Muscle layer of duodenum (tissue), 2 donors: ENCODE results near the gene LRRC72.
"Not testable (repeated sequence)": the region's sequence is repeated elsewhere in the genome, so short reads cannot be mapped to it uniquely, and the experiment has no call there.

Source experiments
- H3K27ac ChIP-seq: one replicate; pipeline ENCODE4 v1.7.0; 2013; ENCODE audit warnings: mild to moderate bottlenecking, low read length
- H3K27me3 ChIP-seq: one replicate; pipeline ENCODE4 v1.7.0; 2013; ENCODE audit warnings: low read depth, mild to moderate bottlenecking, control low read depth, low read length
- H3K36me3 ChIP-seq, 2 donors: one replicate each; pipeline ENCODE4 v1.7.0; 2013; ENCODE audit warnings: low read length in 2 of 2, control low read depth in 1 of 2, mild to moderate bottlenecking in 1 of 2; ENCODE audit not compliant: insufficient read depth in 2 of 2, control insufficient read depth in 1 of 2
- H3K4me1 ChIP-seq, 2 donors: one replicate each; pipeline ENCODE4 v1.7.0; 2013; ENCODE audit warnings: low read length in 2 of 2, mild to moderate bottlenecking in 2 of 2, control low read depth in 1 of 2, moderate library complexity in 1 of 2; ENCODE audit not compliant: insufficient read depth in 2 of 2, control insufficient read depth in 1 of 2
- H3K4me3 ChIP-seq, 2 donors: one replicate each; pipeline ENCODE4 v1.7.0; 2013; ENCODE audit warnings: low read length in 2 of 2, low read depth in 1 of 2, mild to moderate bottlenecking in 1 of 2
- H3K9me3 ChIP-seq, 2 donors: one replicate each; pipeline ENCODE4 v1.7.0; 2013; ENCODE audit warnings: low read length in 2 of 2, control low read depth in 1 of 2, mild to moderate bottlenecking in 1 of 2; ENCODE audit not compliant: control insufficient read depth in 1 of 2
- donor health status: healthy.

LRRC72 gene

GRCh38 chr7:16504019-16504418 is 22.6 kb upstream of the LRRC72 start:
- Histone ChIP-seq H3K36me3 (no peaks in the 10 kb centered on the region), H3K27me3 (no peaks in the 10 kb centered on the region), H3K4me1 (no peaks in the 10 kb centered on the region), H3K4me3 (no peak overlapping the region), H3K9me3 (no peaks in the 10 kb centered on the region), H3K27ac (no peak overlapping the region)

- H3K4me1 ChIP-seq, H3K27me3 ChIP-seq, H3K36me3 ChIP-seq, H3K27ac ChIP-seq, H3K9me3 ChIP-seq, H3K4me3 ChIP-seq: not testable (repeated sequence)
Measured at GRCh38 chr7:16506422-16506821, 20.2 kb upstream of the LRRC72 start.

- Histone ChIP-seq H3K27me3 (no peaks in the 10 kb centered on the region), H3K4me3 (no peak overlapping the region), H3K27ac (no peak overlapping the region), H3K9me3 (no peaks in the 10 kb centered on the region), H3K36me3 (no peaks in the 10 kb centered on the region), H3K4me1 (no peaks in the 10 kb centered on the region)
Measured at GRCh38 chr7:16509829-16510228, 16.8 kb upstream of the LRRC72 start.

GRCh38 chr7:16511314-16511713 is 15.3 kb upstream of the LRRC72 start:
- H3K4me1 ChIP-seq = no peaks in the 10 kb centered on the region
- no peak overlapping the region for H3K4me3 ChIP-seq
- no peak overlapping the region for H3K27ac ChIP-seq
- H3K27me3 ChIP-seq = no peaks in the 10 kb centered on the region
- H3K9me3 ChIP-seq = no peaks in the 10 kb centered on the region
- no peaks in the 10 kb centered on the region for H3K36me3 ChIP-seq

GRCh38 chr7:16512097-16512496 is 14.5 kb upstream of the LRRC72 start:
- Histone ChIP-seq H3K9me3 (no peaks in the 10 kb centered on the region), H3K4me3 (no peak overlapping the region), H3K36me3 (no peaks in the 10 kb centered on the region), H3K27me3 (no peaks in the 10 kb centered on the region), H3K27ac (no peak overlapping the region), H3K4me1 (no peaks in the 10 kb centered on the region)

- Histone ChIP-seq H3K27me3 (no peaks in the 10 kb centered on the region), H3K4me1 (no peaks in the 10 kb centered on the region), H3K36me3 (no peaks in the 10 kb centered on the region), H3K4me3 (no peak overlapping the region), H3K9me3 (no peaks in the 10 kb centered on the region), H3K27ac (no peak overlapping the region)
Measured at GRCh38 chr7:16514271-16514670, 12.4 kb upstream of the LRRC72 start.

- H3K4me1 ChIP-seq = no peaks in the 10 kb centered on the region
- no peak overlapping the region for H3K27ac ChIP-seq
Measured at GRCh38 chr7:16514729-16515128, 11.9 kb upstream of the LRRC72 start.

GRCh38 chr7:16515785-16516685 is 10.6 kb upstream of the LRRC72 start:
- no peak overlapping the region for H3K4me3 ChIP-seq
- H3K27ac ChIP-seq = no peak overlapping the region
- H3K27me3 ChIP-seq = no peaks in the 10 kb centered on the region
- no peaks in the 10 kb centered on the region for H3K9me3 ChIP-seq
- no peaks in the 10 kb centered on the region for H3K4me1 ChIP-seq
- H3K36me3 ChIP-seq = no peaks in the 10 kb centered on the region

More at GRCh38 chr7:16514729-16515128, 11.9 kb upstream of the LRRC72 start:
- Histone ChIP-seq H3K36me3 (no peaks in the 10 kb centered on the region), H3K27me3 (no peaks in the 10 kb centered on the region), H3K9me3 (no peaks in the 10 kb centered on the region), H3K4me3 (no peak overlapping the region)

- not testable (repeated sequence) for H3K27ac ChIP-seq, H3K9me3 ChIP-seq, H3K4me3 ChIP-seq, H3K36me3 ChIP-seq, H3K27me3 ChIP-seq, H3K4me1 ChIP-seq
Measured at GRCh38 chr7:16519985-16520384, 6.6 kb upstream of the LRRC72 start.

GRCh38 chr7:16524332-16524731 is 2.3 kb upstream of the LRRC72 start:
- H3K4me3 ChIP-seq = no peak overlapping the region
- H3K4me1 ChIP-seq = no peaks in the 10 kb centered on the region
- H3K27me3 ChIP-seq = no peaks in the 10 kb centered on the region
- H3K9me3 ChIP-seq = no peaks in the 10 kb centered on the region
- no peak overlapping the region for H3K27ac ChIP-seq
- no peaks in the 10 kb centered on the region for H3K36me3 ChIP-seq

- H3K36me3 ChIP-seq = no peaks in the 10 kb centered on the region
- no peaks in the 10 kb centered on the region for H3K4me1 ChIP-seq
- no peak overlapping the region for H3K27ac ChIP-seq
- no peak overlapping the region for H3K4me3 ChIP-seq
- H3K9me3 ChIP-seq = no peaks in the 10 kb centered on the region
- no peaks in the 10 kb centered on the region for H3K27me3 ChIP-seq
Measured at GRCh38 chr7:16528520-16528919, 1.9 kb downstream of the LRRC72 start.

GRCh38 chr7:16529697-16530096 is 3.1 kb downstream of the LRRC72 start:
- Histone ChIP-seq H3K9me3 (no peaks in the 10 kb centered on the region), H3K27me3 (no peaks in the 10 kb centered on the region), H3K4me3 (no peak overlapping the region), H3K27ac (no peak overlapping the region), H3K36me3 (no peaks in the 10 kb centered on the region), H3K4me1 (no peaks in the 10 kb centered on the region)
